DND-41 (cell line): ENCODE data around the gene ACSF3.

Experiments used
- EZH2 ChIP-seq: IDR thresholded peaks from 3 replicates; pipeline ENCODE4 v1.6.1; 2012; ENCODE audit warnings: borderline replicate concordance, low read depth, mild to moderate bottlenecking, moderate library complexity, low read length, inconsistent platforms; ENCODE audit not compliant: severe bottlenecking
- TF ChIP-seq, protein P1 (sequence below): IDR thresholded peaks from 2 replicates; pipeline ENCODE4 v1.5.1; 2012; ENCODE audit warnings: borderline replicate concordance, low read length, moderate library complexity, mild to moderate bottlenecking; ENCODE audit not compliant: poor library complexity, severe bottlenecking; ENCODE audit errors: extremely low read depth

DNA sequence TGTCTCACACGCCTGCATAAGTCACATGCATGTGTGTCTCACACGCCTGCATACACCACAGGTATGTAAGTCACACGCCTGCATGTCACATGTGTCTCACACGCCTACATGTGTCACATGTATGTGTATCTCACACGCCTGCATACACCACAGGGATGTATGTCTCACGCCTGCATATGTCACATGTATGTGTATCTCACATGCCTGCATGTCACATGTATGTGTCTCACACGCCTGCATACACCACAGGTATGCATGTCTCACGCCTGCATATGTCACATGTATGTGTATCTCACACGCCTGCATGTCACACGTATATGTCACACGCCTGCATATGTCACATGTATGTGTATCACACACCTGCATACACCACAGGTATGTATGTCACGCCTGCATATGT is 64.1 kb downstream of the ACSF3 start:
- TF ChIP-seq, protein P1, sequence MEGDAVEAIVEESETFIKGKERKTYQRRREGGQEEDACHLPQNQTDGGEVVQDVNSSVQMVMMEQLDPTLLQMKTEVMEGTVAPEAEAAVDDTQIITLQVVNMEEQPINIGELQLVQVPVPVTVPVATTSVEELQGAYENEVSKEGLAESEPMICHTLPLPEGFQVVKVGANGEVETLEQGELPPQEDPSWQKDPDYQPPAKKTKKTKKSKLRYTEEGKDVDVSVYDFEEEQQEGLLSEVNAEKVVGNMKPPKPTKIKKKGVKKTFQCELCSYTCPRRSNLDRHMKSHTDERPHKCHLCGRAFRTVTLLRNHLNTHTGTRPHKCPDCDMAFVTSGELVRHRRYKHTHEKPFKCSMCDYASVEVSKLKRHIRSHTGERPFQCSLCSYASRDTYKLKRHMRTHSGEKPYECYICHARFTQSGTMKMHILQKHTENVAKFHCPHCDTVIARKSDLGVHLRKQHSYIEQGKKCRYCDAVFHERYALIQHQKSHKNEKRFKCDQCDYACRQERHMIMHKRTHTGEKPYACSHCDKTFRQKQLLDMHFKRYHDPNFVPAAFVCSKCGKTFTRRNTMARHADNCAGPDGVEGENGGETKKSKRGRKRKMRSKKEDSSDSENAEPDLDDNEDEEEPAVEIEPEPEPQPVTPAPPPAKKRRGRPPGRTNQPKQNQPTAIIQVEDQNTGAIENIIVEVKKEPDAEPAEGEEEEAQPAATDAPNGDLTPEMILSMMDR, result no peak
- no peak for TF ChIP-seq EZH2
